Kidney epithelial cell (primary cell): Measurements from ENCODE around the gene PKN1. TPM values are rescaled to one million over a fixed set of nuclear protein-coding genes. Genes with fewer than 3 reads are reported as not detected.

Source experiments
- DNase-seq: peaks from one replicate; pipeline ENCODE4 v3.0.0-alpha.2; 2010; ENCODE audit warnings: low read depth
- H3K27me3 ChIP-seq: 2 replicates; pipeline ENCODE4 v1.6.0; 2011; ENCODE audit warnings: low read length; ENCODE audit not compliant: control insufficient read depth, insufficient read depth
- H3K36me3 ChIP-seq: 2 replicates; pipeline ENCODE4 v1.5.1; 2011; ENCODE audit warnings: low read length; ENCODE audit not compliant: control insufficient read depth, insufficient read depth
- H3K4me3 ChIP-seq: 2 replicates; pipeline ENCODE4 v1.5.1; 2011; ENCODE audit warnings: low read depth, mild to moderate bottlenecking, control low read depth, low read length
- total RNA-seq: library from RNA; depleted of rRNA; stranded (reverse); fragments of >200 nt; gene quantifications from 2 replicates; pipeline ENCODE4 v1.2.3, GENCODE V29; 2015
- TF ChIP-seq, protein P1 (sequence below): IDR thresholded peaks from 2 replicates; pipeline ENCODE4 v1.5.1; 2011; ENCODE audit warnings: mild to moderate bottlenecking, moderate library complexity, low read length, control low read depth, inconsistent platforms; ENCODE audit not compliant: insufficient read depth, poor library complexity, severe bottlenecking

PKN1 gene
- total RNA-seq, 1 donor from 2014 or later = 230 TPM

DNA sequence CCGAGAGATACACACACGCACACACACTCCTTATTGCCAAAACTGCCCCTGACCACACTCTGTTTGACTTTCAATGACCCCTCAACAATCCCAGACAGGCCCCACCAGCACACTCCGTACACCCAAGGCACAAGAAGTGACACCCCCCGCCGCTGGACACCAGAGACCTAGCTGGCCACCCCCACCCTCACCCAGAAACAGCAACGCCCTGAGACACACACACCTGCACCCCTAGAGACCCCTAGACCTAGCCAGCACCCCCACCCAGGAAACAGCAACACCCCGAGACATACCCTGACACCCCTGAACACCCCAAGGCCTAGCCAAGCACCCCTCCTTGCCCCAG lies 43.2 kb downstream of the PKN1 start:
- Histone ChIP-seq H3K4me3 (no peak overlapping the region), H3K36me3 (peaks cover 4% of the 10 kb centered on the region), H3K27me3 (peaks cover 14% of the 10 kb centered on the region)
- TF ChIP-seq, protein P1, sequence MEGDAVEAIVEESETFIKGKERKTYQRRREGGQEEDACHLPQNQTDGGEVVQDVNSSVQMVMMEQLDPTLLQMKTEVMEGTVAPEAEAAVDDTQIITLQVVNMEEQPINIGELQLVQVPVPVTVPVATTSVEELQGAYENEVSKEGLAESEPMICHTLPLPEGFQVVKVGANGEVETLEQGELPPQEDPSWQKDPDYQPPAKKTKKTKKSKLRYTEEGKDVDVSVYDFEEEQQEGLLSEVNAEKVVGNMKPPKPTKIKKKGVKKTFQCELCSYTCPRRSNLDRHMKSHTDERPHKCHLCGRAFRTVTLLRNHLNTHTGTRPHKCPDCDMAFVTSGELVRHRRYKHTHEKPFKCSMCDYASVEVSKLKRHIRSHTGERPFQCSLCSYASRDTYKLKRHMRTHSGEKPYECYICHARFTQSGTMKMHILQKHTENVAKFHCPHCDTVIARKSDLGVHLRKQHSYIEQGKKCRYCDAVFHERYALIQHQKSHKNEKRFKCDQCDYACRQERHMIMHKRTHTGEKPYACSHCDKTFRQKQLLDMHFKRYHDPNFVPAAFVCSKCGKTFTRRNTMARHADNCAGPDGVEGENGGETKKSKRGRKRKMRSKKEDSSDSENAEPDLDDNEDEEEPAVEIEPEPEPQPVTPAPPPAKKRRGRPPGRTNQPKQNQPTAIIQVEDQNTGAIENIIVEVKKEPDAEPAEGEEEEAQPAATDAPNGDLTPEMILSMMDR = no peak
- DNase-seq = no peak

DNA sequence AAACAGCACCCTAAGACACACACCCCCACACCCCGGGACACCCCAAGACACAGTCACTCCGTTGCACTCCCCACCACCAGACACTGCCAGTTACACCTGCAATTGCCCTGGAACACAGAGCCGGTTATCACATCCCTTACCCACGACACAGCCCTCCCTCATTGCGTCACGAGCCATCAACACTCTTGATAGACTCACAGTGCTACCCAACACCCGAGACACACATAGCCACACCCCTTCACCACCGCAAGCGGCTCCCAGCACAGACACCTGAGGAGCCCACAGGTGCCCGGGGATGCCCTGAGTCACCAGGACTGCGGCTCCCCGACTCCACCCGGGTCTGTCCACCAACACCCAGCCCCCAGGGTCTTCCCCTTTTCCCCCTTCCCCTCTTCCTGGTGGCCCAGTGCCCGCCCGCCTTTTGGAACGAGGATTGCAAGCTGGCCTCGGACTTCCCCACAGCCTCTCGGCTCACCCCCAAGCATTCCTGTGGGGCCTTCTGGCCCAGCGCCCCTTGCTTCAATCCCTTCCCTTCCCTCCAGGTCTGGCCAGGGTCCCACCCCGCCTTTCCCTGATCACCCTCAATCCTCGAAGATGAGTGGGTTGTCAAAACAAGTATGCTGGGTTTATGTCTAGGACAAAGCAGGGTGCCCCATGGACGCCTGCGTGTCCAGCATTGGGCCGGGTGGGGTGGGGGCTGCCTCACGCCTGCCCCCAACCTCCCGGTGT lies 43.7 kb downstream of the PKN1 start:
- TF ChIP-seq, protein P1 = no peak

DNA sequence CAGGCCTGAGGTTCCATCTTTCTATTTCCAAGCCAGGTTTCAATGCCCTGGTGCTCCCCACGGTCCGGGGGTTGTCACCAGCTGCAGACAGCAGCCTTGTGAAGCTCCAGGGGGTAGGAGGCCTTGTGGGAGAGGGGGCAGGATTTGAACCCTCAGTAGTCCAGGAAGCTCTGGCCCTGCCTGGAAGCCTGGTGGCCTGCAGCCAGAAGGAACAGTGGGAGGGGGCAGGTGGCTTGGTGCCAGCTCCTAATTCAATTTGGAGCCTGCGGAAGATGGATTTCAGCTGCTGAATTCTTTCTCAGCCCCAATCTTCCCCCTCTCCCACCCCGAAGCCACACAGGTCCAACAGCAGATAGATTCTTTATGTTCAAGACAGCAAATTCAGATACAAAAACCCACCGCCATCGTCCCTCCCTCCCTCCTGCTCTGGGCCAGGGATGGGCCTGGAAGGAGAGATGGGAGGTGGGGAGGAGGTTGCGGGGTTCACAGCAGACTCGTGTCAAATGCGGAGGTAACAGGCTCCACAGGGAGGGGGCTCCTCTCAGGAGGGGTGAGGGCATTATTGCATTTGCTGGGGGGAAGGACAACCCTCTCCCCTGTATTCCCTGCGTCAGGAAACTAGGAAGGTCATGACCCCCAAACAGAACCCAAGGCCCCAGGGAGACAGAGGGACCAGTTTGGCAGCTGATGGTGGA lies 44.5 kb downstream of the PKN1 start:
- DNase-seq = no peak
- H3K27me3 ChIP-seq = peaks cover 10% of the 10 kb centered on the region
- TF ChIP-seq, protein P1 = no peak
- no peak overlapping the region for H3K4me3 ChIP-seq
- H3K36me3 ChIP-seq = peaks cover 4% of the 10 kb centered on the region

More for the DNA sequence above, 43.7 kb downstream of the PKN1 start:
- DNase-seq = peak; percentile 60
- peaks cover 4% of the 10 kb centered on the region for H3K36me3 ChIP-seq
- H3K4me3 ChIP-seq = no peak overlapping the region
- peaks cover 14% of the 10 kb centered on the region for H3K27me3 ChIP-seq

DNA sequence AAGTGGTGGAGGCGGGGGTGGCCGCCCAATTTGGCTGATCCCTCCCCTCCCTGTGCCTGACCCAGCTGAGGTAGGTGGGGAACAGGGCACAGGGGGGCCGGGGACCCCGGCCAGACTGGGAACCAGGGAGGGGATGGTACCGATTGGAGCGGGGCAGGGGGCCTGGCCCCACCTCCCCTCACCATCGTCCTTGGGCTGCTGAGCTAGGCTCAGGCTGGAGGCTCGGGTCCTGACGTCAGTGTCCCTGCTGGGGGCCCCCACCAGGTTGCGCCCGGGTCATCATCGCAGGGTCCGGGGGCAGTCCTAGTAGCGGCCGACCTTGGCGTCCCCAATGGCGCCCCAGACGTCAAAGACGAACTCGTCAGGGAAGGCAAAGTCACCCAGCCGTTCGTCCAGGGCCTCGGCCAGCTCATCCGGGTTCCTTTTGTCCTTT lies 45.0 kb downstream of the PKN1 start:
- Histone ChIP-seq H3K36me3 (peaks cover 4% of the 10 kb centered on the region), H3K4me3 (no peak overlapping the region), H3K27me3 (peaks cover 5% of the 10 kb centered on the region)
- TF ChIP-seq, protein P1 = no peak
- no peak for DNase-seq

DNA sequence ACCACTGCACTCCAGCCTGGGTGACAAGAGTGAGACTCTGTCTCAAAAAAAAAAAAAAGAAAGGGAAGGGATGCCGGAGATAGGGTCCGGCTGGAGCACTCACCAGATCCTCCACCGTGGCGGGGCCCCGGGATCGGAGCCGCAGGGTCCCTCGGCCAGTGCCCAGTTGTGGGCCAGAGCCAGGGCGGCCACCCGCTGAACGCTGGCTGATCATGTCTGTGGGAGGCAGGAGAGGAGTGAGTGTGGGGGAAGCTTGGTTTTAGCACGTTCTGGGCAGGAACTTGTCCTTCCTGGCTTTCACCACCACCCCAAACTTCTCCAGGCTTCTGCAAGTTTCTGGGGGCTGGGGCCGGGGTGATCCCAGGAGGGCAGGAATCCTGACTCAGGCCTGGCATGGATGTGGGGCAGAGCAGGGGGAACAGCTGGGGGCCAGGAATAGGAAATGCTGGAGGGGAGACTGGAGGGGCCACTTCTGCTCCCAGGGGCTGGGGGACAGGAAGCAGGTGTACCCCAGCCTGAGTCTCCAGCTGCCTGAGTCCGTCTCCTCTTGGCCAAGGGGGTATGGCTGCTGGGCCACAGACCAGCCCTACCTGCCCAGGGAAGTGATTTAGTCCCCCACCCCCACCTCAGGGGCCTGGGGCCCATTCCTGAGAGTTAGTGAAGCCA lies 46.3 kb downstream of the PKN1 start:
- Histone ChIP-seq H3K36me3 (peaks cover 4% of the 10 kb centered on the region), H3K27me3 (no peaks in the 10 kb centered on the region), H3K4me3 (no peak overlapping the region)
- no peak for DNase-seq
- TF ChIP-seq, protein P1 = no peak
